ENCODE results near the gene MAP2K5. TPM values are rescaled to one million over a fixed set of nuclear protein-coding genes. Genes with fewer than 3 reads are reported as not detected.

Gene MAP2K5
- total RNA-seq, 2 donors from 2014 or later: 7.4 to 10.2 TPM

GRCh38 chr15:67766968-67767367, 224.5 kb downstream of the MAP2K5 start:
- no peaks in the 10 kb centered on the region for H3K9me3 ChIP-seq
- H3K4me3 ChIP-seq: no peak overlapping the region
- TF ChIP-seq CTCF (IDR thresholded peaks at IDR 0.05): no peak
- ATAC-seq (ENCODE audit: insufficient number of reproducible peaks, low FRiP score, low read depth) (no peak), DNase-seq (ENCODE audit: low spot score) (no peak)
- no peaks in the 10 kb centered on the region for H3K4me1 ChIP-seq (ENCODE audit: control insufficient read depth in 1 of 2, low read depth in 2 of 2)
- no peaks in the 10 kb centered on the region for H3K36me3 ChIP-seq
- no peak overlapping the region for H3K27ac ChIP-seq
- no peaks in the 10 kb centered on the region for H3K27me3 ChIP-seq (replicated peaks; ENCODE audit: insufficient read depth)

GRCh38 chr15:67768313-67768977, 225.9 kb downstream of the MAP2K5 start:
- H3K4me3 ChIP-seq: no peak overlapping the region
- DNase-seq (ENCODE audit: low spot score) (no peak), ATAC-seq (ENCODE audit: insufficient number of reproducible peaks, low FRiP score, low read depth) (no peak)
- no peaks in the 10 kb centered on the region for H3K36me3 ChIP-seq
- H3K27me3 ChIP-seq (replicated peaks; ENCODE audit: insufficient read depth): no peaks in the 10 kb centered on the region
- TF ChIP-seq CTCF (IDR thresholded peaks at IDR 0.05): no peak
- no peaks in the 10 kb centered on the region for H3K9me3 ChIP-seq
- no peak overlapping the region for H3K27ac ChIP-seq
- H3K4me1 ChIP-seq (ENCODE audit: control insufficient read depth in 1 of 2, low read depth in 2 of 2): no peaks in the 10 kb centered on the region

- TF ChIP-seq CTCF (IDR thresholded peaks at IDR 0.05): no peak
- no peak for ATAC-seq (ENCODE audit: insufficient number of reproducible peaks, low FRiP score, low read depth)
- Histone ChIP-seq H3K27me3 (replicated peaks; ENCODE audit: insufficient read depth) (no peaks in the 10 kb centered on the region), H3K4me1 (ENCODE audit: control insufficient read depth in 1 of 2, low read depth in 2 of 2) (no peaks in the 10 kb centered on the region), H3K4me3 (no peak overlapping the region), H3K9me3 (no peaks in the 10 kb centered on the region), H3K27ac (no peak overlapping the region), H3K36me3 (no peaks in the 10 kb centered on the region)
- DNase-seq (ENCODE audit: low spot score): no peak
These were observed 227.2 kb downstream of the MAP2K5 start for GRCh38 chr15:67769497-67770357.

- Histone ChIP-seq H3K4me3 (no peak overlapping the region), H3K27me3 (replicated peaks; ENCODE audit: insufficient read depth) (no peaks in the 10 kb centered on the region), H3K27ac (no peak overlapping the region), H3K36me3 (no peaks in the 10 kb centered on the region), H3K9me3 (no peaks in the 10 kb centered on the region), H3K4me1 (ENCODE audit: control insufficient read depth in 1 of 2, low read depth in 2 of 2) (no peaks in the 10 kb centered on the region)
- DNase-seq (ENCODE audit: low spot score) (no peak), ATAC-seq (ENCODE audit: insufficient number of reproducible peaks, low FRiP score, low read depth) (no peak)
- TF ChIP-seq CTCF (IDR thresholded peaks at IDR 0.05): no peak
These were observed 227.8 kb downstream of the MAP2K5 start for GRCh38 chr15:67770358-67770628.

GRCh38 chr15:67771189-67771800, 228.8 kb downstream of the MAP2K5 start:
- ATAC-seq (ENCODE audit: insufficient number of reproducible peaks, low FRiP score, low read depth) (no peak), DNase-seq (ENCODE audit: low spot score) (no peak)
- no peaks in the 10 kb centered on the region for H3K36me3 ChIP-seq
- no peak for TF ChIP-seq CTCF (IDR thresholded peaks at IDR 0.05)
- H3K9me3 ChIP-seq: no peaks in the 10 kb centered on the region
- no peaks in the 10 kb centered on the region for H3K27me3 ChIP-seq (replicated peaks; ENCODE audit: insufficient read depth)
- H3K4me1 ChIP-seq (ENCODE audit: control insufficient read depth in 1 of 2, low read depth in 2 of 2): no peaks in the 10 kb centered on the region
- no peak overlapping the region for H3K4me3 ChIP-seq
- H3K27ac ChIP-seq: no peak overlapping the region
